MM.1S (cell line): ENCODE data around the gene EVL.

ENCODE experiments used
- EZH2phosphoT487 ChIP-seq: fragments of 300-600 bp; sonication (generic); IDR thresholded peaks from 2 replicates; pipeline ENCODE4 v1.6.1; 2018; ENCODE audit warnings: antibody characterized with exemption, low read length
- TF ChIP-seq, protein P1 (sequence below): fragments of 300-600 bp; sonication (generic); IDR thresholded peaks from 2 replicates; pipeline ENCODE4 v1.5.1; 2016; ENCODE audit warnings: antibody characterized with exemption, low read length, mixed read lengths

DNA sequence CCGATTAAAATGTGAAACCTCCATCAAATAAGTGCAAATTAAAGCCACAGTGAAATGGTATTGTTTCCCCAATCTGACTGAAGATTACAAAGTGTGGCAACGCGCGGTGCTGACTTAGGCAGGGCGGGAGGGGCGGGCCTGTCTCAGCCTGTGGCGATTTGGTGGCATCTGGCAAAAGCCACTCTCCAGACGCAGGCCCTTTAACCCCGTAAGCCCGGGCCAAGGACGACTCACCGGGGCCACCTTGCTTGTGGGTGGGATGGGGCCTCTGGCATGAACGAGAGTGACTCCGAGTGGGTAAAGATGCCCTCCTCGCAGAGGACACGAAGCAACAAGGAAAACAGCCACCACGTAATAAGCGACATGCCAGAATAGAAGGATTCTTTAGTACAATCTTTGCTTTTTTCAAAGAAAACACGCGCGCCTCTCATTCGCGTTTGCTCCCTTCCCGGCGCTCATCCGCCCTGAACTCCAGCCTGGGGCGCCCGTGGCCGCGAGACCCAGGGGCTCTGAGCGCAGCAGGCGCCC is 93.4 kb downstream of the EVL start:
- TF ChIP-seq, protein P1, sequence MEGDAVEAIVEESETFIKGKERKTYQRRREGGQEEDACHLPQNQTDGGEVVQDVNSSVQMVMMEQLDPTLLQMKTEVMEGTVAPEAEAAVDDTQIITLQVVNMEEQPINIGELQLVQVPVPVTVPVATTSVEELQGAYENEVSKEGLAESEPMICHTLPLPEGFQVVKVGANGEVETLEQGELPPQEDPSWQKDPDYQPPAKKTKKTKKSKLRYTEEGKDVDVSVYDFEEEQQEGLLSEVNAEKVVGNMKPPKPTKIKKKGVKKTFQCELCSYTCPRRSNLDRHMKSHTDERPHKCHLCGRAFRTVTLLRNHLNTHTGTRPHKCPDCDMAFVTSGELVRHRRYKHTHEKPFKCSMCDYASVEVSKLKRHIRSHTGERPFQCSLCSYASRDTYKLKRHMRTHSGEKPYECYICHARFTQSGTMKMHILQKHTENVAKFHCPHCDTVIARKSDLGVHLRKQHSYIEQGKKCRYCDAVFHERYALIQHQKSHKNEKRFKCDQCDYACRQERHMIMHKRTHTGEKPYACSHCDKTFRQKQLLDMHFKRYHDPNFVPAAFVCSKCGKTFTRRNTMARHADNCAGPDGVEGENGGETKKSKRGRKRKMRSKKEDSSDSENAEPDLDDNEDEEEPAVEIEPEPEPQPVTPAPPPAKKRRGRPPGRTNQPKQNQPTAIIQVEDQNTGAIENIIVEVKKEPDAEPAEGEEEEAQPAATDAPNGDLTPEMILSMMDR = no peak
- TF ChIP-seq EZH2phosphoT487 = no peak
